ENCODE results near the gene HDAC4. TPM values are rescaled to one million over a fixed set of nuclear protein-coding genes. Genes with fewer than 3 reads are reported as not detected.

HDAC4 gene
- total RNA-seq, 2 experiments from 2014 or later: 22.6 to 24.5 TPM

GRCh38 chr2:239303711-239304532 is 96.9 kb downstream of the HDAC4 start:
- H3K27ac Mint-ChIP-seq: peak overlapping the region; percentile 46

GRCh38 chr2:239302808-239303557 is 97.8 kb downstream of the HDAC4 start:
- ATAC-seq (no peak), DNase-seq (no peak)
- H3K9me3 Mint-ChIP-seq: no peaks in the 10 kb centered on the region
- intact Hi-C loops (cut with micrococcal nuclease): loop anchor here (5.0 kb wide), 1 partner anchor 36 kb away; no protein-coding TSS in a partner anchor
- no peaks in the 10 kb centered on the region for H3K36me3 Mint-ChIP-seq (ENCODE audit: low read depth)
- no peak for TF ChIP-seq CTCF (IDR thresholded peaks at IDR 0.05)
- no peak overlapping the region for H3K27ac Mint-ChIP-seq
- ChIA-PET CTCF (interaction anchor here (1.5 to 2.2 kb wide), 4 partner anchors 14 to 38 kb away, joined by 4 to 9 read pairs (median 4); no protein-coding TSS in a partner anchor), POLR2A (interaction anchor here (1.3 to 1.8 kb wide), 3 partner anchors 8 to 66 kb away, joined by 4 to 5 read pairs (median 5); no protein-coding TSS in a partner anchor)
- H3K27me3 Mint-ChIP-seq: no peaks in the 10 kb centered on the region
- no peak overlapping the region for H3K4me3 Mint-ChIP-seq
- H3K4me1 Mint-ChIP-seq (ENCODE audit: low read depth): peaks cover 36% of the 10 kb centered on the region

More at GRCh38 chr2:239303711-239304532, 96.9 kb downstream of the HDAC4 start:
- TF ChIP-seq CTCF (IDR thresholded peaks at IDR 0.05): no peak
- Mint-ChIP-seq H3K4me1 (ENCODE audit: low read depth) (peaks cover 29% of the 10 kb centered on the region), H3K9me3 (no peaks in the 10 kb centered on the region), H3K36me3 (ENCODE audit: low read depth) (no peaks in the 10 kb centered on the region), H3K4me3 (no peak overlapping the region), H3K27me3 (no peaks in the 10 kb centered on the region)
- intact Hi-C loops (cut with micrococcal nuclease): loop anchor here (5.0 kb wide), 1 partner anchor 37 kb away; no protein-coding TSS in a partner anchor
- POLR2A ChIA-PET: interaction anchor here (1.0 to 1.8 kb wide), 11 partner anchors 9 to 87 kb away, joined by 3 to 5 read pairs (median 4); no protein-coding TSS in a partner anchor
- CTCF ChIA-PET: interaction anchor here (0.9 to 2.2 kb wide), 10 partner anchors 9 to 47 kb away, joined by 3 to 9 read pairs (median 4); no protein-coding TSS in a partner anchor
- DNase-seq (peak; percentile 58), ATAC-seq (peak; percentile 85)

- ATAC-seq (no peak), DNase-seq (no peak)
- intact Hi-C loops (cut with micrococcal nuclease): loop anchor here (5.0 kb wide), 1 partner anchor 35 kb away; no protein-coding TSS in a partner anchor
- Mint-ChIP-seq H3K36me3 (ENCODE audit: low read depth) (no peaks in the 10 kb centered on the region), H3K4me3 (no peak overlapping the region), H3K4me1 (ENCODE audit: low read depth) (peaks cover 43% of the 10 kb centered on the region), H3K27me3 (no peaks in the 10 kb centered on the region), H3K9me3 (no peaks in the 10 kb centered on the region), H3K27ac (no peak overlapping the region)
- TF ChIP-seq CTCF (IDR thresholded peaks at IDR 0.05): no peak
- POLR2A ChIA-PET: interaction anchor here (1.2 kb wide), 1 partner anchor 8 kb away, joined by 4 read pairs; no protein-coding TSS in a partner anchor
- CTCF ChIA-PET: interaction anchor here (0.7 to 2.2 kb wide), 3 partner anchors 19 to 79 kb away, joined by 3 to 9 read pairs (median 4); no protein-coding TSS in a partner anchor
These were observed 98.6 kb downstream of the HDAC4 start for GRCh38 chr2:239302083-239302807.

- ChIA-PET CTCF (interaction anchor here (1.1 kb wide), 2 partner anchors 34 to 95 kb away, joined by 3 to 4 read pairs; no protein-coding TSS in a partner anchor), POLR2A (interaction anchor here (1.2 kb wide), 1 partner anchor 9 kb away, joined by 4 read pairs; no protein-coding TSS in a partner anchor)
- no peak overlapping the region for H3K27ac Mint-ChIP-seq
- no peak for ATAC-seq
- no peaks in the 10 kb centered on the region for H3K27me3 Mint-ChIP-seq
- no peak for DNase-seq
- H3K9me3 Mint-ChIP-seq: no peaks in the 10 kb centered on the region
- no peaks in the 10 kb centered on the region for H3K36me3 Mint-ChIP-seq (ENCODE audit: low read depth)
- intact Hi-C loops (cut with micrococcal nuclease): loop anchor here (5.0 kb wide), 1 partner anchor 34 kb away; no protein-coding TSS in a partner anchor
- peaks cover 54% of the 10 kb centered on the region for H3K4me1 Mint-ChIP-seq (ENCODE audit: low read depth)
- no peak overlapping the region for H3K4me3 Mint-ChIP-seq
- TF ChIP-seq CTCF (IDR thresholded peaks at IDR 0.05): no peak
These were observed 99.7 kb downstream of the HDAC4 start for GRCh38 chr2:239300871-239301735.

Data from activated CD8-positive, alpha-beta T cell treated with anti-CD3 and anti-CD28 coated beads for 36 hours (primary cell).